SK-N-SH treated with all-trans-retinoic acid at 6 μM for 48 hours (cell line): ENCODE data around the gene MAP3K12.

Source experiments
- ATAC-seq: fragments of 200-7000 bp; cut with Tn5 transposase; 3 replicates; pipeline ENCODE4 v1.9.1; 2020; ENCODE audit warnings: mild to moderate bottlenecking, moderate library complexity
- ARNTL ChIP-seq: fragments of 450-650 bp; formaldehyde crosslinking; IDR thresholded peaks from 2 replicates; pipeline ENCODE4 v1.5.0; 2020; ENCODE audit warnings: low read depth, mild to moderate bottlenecking, moderate library complexity, borderline replicate concordance
- BACH2 ChIP-seq: fragments of 250-450 bp; sonication (Bioruptor Pico); IDR thresholded peaks from 2 replicates; pipeline ENCODE4 v1.9.0; 2021; ENCODE audit warnings: mild to moderate bottlenecking, borderline replicate concordance
- CSDC2 ChIP-seq: fragments of 250-450 bp; sonication (Bioruptor Pico); IDR thresholded peaks from 2 replicates; pipeline ENCODE4 v1.5.0; 2020; ENCODE audit warnings: mild to moderate bottlenecking, moderate library complexity
- CSRNP3 ChIP-seq: fragments of 250-450 bp; sonication (Bioruptor Pico); IDR thresholded peaks from 2 replicates; pipeline ENCODE4 v1.5.1; 2021; ENCODE audit warnings: mild to moderate bottlenecking, moderate library complexity
- ESRRG ChIP-seq: fragments of 250-450 bp; sonication (Bioruptor Pico); IDR thresholded peaks from 2 replicates; pipeline ENCODE4 v1.6.1; 2021; ENCODE audit warnings: mild to moderate bottlenecking
- GLIS3 ChIP-seq: fragments of 250-450 bp; sonication (Bioruptor Pico); IDR thresholded peaks from 2 replicates; pipeline ENCODE4 v1.5.0; 2020; ENCODE audit warnings: mild to moderate bottlenecking, moderate library complexity
- ISL1 ChIP-seq: fragments of 250-450 bp; sonication (Bioruptor Pico); IDR thresholded peaks from 2 replicates; pipeline ENCODE4 v2.1.2; 2022; ENCODE audit warnings: mild to moderate bottlenecking, moderate library complexity
- OSR1 ChIP-seq: fragments of 250-450 bp; sonication (Bioruptor Pico); IDR thresholded peaks from 2 replicates; pipeline ENCODE4 v1.8.0; 2022; ENCODE audit warnings: moderate library complexity, mild to moderate bottlenecking, inconsistent platforms
- PPARA ChIP-seq: fragments of 250-450 bp; sonication (Bioruptor Pico); IDR thresholded peaks from 2 replicates; pipeline ENCODE4 v1.5.0; 2020; ENCODE audit warnings: mild to moderate bottlenecking, borderline replicate concordance
- RARB ChIP-seq: fragments of 250-450 bp; sonication (Bioruptor Pico); IDR thresholded peaks from 2 replicates; pipeline ENCODE4 v1.8.0; 2021; ENCODE audit warnings: mild to moderate bottlenecking, moderate library complexity
- SNAI2 ChIP-seq: fragments of 250-450 bp; sonication (Bioruptor Pico); IDR thresholded peaks from 2 replicates; pipeline ENCODE4 v1.5.0; 2020; ENCODE audit warnings: mild to moderate bottlenecking, moderate library complexity
- TCF4 ChIP-seq: fragments of 250-450 bp; sonication (Bioruptor Pico); IDR thresholded peaks from 2 replicates; pipeline ENCODE4 v1.8.0; 2021; ENCODE audit warnings: mild to moderate bottlenecking, moderate library complexity, borderline replicate concordance
- TOX ChIP-seq: fragments of 250-450 bp; sonication (Bioruptor Pico); IDR thresholded peaks from 2 replicates; pipeline ENCODE4 v1.8.0; 2021; ENCODE audit warnings: mild to moderate bottlenecking, moderate library complexity, borderline replicate concordance
- TSHZ2 ChIP-seq: fragments of 250-450 bp; sonication (Bioruptor Pico); IDR thresholded peaks from 2 replicates; pipeline ENCODE4 v1.5.0; 2020; ENCODE audit warnings: mild to moderate bottlenecking, moderate library complexity
- ZFP3 ChIP-seq: fragments of 250-450 bp; sonication (Bioruptor Pico); IDR thresholded peaks from 2 replicates; pipeline ENCODE4 v1.5.0; 2020; ENCODE audit warnings: mild to moderate bottlenecking, moderate library complexity
- ZNF565 ChIP-seq: fragments of 450-650 bp; formaldehyde crosslinking; conservative IDR thresholded peaks from 2 replicates; pipeline ENCODE4 v1.5.0; 2020; ENCODE audit warnings: low read depth, mild to moderate bottlenecking, moderate library complexity
- ZNF70 ChIP-seq: fragments of 450-650 bp; formaldehyde crosslinking; IDR thresholded peaks from 2 replicates; pipeline ENCODE4 v1.5.0; 2020; ENCODE audit warnings: mild to moderate bottlenecking, moderate library complexity
- ZNF8 ChIP-seq: fragments of 450-650 bp; formaldehyde crosslinking; IDR thresholded peaks from 2 replicates; pipeline ENCODE4 v1.5.0; 2020; ENCODE audit warnings: mild to moderate bottlenecking, moderate library complexity
- TF ChIP-seq, protein P1 (sequence below): fragments of 250-450 bp; sonication (Bioruptor Pico); IDR thresholded peaks from 2 replicates; pipeline ENCODE4 v1.5.1; 2020; ENCODE audit warnings: low read depth, mild to moderate bottlenecking, moderate library complexity

MAP3K12 gene

GRCh38 chr12:53498235-53498630 is 1.0 kb downstream of the MAP3K12 start:
- no peak for ATAC-seq
- TF ChIP-seq RARB (CRISPR knock-in tag) (no peak), BACH2 (CRISPR knock-in tag) (no peak), TCF4 (CRISPR knock-in tag) (no peak), ESRRG (CRISPR knock-in tag) (no peak), ISL1 (CRISPR knock-in tag) (no peak), GLIS3 (CRISPR knock-in tag) (no peak), ZNF565 (no peak), PPARA (CRISPR knock-in tag) (no peak), CSDC2 (CRISPR knock-in tag) (no peak), ZFP3 (no peak)
- TF ChIP-seq, all 23 proteins: peak for 0

DNA sequence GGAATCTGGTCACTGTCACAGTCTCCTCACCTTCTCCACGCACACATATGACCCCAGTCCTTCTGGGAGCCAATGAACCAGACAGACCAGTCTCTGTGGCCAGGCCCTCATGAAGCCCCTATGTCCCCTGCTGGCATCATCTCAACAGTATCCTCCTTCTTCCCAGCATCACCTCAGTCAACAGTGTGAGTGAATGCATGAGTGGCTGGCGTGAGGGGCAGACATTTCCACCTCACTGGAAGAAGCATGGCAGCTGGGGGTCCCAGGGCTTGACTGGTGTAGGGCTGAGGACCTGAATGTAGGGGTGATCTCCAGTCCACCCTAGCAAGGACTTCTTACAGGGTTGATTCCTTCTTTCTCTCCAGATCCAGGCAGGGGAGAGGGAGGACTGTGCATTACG is 1.8 kb downstream of the MAP3K12 start:
- no peak for ATAC-seq
- TF ChIP-seq ZNF70 (CRISPR knock-in tag) = no peak
- no peak for TF ChIP-seq CSDC2 (CRISPR knock-in tag)
- no peak for TF ChIP-seq GLIS3 (CRISPR knock-in tag)
- TF ChIP-seq TSHZ2 = no peak
- no peak for TF ChIP-seq CSRNP3 (CRISPR knock-in tag)
- TF ChIP-seq ISL1 (CRISPR knock-in tag) = no peak
- TF ChIP-seq RARB (CRISPR knock-in tag) = no peak
- TF ChIP-seq TOX (CRISPR knock-in tag) = no peak
- TF ChIP-seq ZFP3 = no peak
- no peak for TF ChIP-seq ZNF565
- no peak for TF ChIP-seq ARNTL (CRISPR knock-in tag)
- TF ChIP-seq BACH2 (CRISPR knock-in tag) = no peak
- no peak for TF ChIP-seq OSR1 (CRISPR knock-in tag)
- TF ChIP-seq SNAI2 (CRISPR knock-in tag) = no peak

- no peak for ATAC-seq
- no peak for TF ChIP-seq GLIS3 (CRISPR knock-in tag)
- TF ChIP-seq ESRRG (CRISPR knock-in tag) = no peak
- no peak for TF ChIP-seq ZNF8 (CRISPR knock-in tag)
- no peak for TF ChIP-seq SNAI2 (CRISPR knock-in tag)
- TF ChIP-seq, protein P1, sequence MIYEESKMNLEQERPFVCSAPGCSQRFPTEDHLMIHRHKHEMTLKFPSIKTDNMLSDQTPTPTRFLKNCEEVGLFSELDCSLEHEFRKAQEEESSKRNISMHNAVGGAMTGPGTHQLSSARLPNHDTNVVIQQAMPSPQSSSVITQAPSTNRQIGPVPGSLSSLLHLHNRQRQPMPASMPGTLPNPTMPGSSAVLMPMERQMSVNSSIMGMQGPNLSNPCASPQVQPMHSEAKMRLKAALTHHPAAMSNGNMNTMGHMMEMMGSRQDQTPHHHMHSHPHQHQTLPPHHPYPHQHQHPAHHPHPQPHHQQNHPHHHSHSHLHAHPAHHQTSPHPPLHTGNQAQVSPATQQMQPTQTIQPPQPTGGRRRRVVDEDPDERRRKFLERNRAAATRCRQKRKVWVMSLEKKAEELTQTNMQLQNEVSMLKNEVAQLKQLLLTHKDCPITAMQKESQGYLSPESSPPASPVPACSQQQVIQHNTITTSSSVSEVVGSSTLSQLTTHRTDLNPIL (CRISPR knock-in tag) = no peak
- no peak for TF ChIP-seq ARNTL (CRISPR knock-in tag)
- no peak for TF ChIP-seq BACH2 (CRISPR knock-in tag)
Observed at GRCh38 chr12:53496752-53497032, 2.6 kb downstream of the MAP3K12 start.

DNA sequence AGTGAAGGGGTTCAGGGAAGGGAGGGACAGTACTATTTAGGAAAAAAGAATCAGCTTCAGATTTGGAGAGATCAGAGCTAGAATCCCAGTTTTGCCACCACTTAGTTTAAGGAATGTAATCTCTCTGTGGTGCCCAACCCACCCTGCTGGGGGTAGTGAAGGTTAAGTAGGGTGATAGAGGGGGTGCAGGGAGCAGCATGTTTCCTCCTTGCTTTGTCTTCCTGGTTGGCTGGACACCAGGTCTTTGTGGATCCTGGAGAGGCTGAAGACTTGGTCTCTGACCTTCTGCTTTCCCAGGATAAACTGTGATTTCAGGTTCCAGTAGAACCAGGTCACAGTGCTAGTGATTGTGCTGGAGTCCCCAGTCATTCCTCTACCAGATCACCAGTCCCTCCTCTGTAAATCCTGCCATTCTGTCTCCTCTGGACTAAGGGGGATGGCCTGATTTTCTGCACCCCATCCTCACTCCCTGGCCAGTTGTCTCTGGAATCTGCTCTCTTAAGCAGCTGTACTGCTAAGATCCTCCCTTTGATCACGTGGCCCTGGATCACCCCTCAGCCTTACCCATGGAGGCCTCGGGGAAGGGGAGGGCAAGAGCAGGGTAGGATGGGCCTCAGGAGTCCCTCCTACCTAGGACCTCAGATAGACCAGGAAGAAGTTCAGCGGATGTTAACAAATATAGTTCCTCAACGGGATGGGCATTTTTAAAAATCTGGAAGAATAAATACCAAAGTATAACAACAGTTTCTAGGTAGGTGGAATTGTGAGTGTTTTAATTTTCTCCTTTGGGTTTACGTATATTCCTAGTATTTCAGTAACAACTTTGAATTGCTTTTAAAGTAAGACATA is 3.1 kb downstream of the MAP3K12 start:
- no peak for TF ChIP-seq OSR1 (CRISPR knock-in tag)
- no peak for TF ChIP-seq CSRNP3 (CRISPR knock-in tag)
- TF ChIP-seq ESRRG (CRISPR knock-in tag) = no peak
- TF ChIP-seq PPARA (CRISPR knock-in tag) = no peak
- TF ChIP-seq ZNF8 (CRISPR knock-in tag) = no peak
- TF ChIP-seq BACH2 (CRISPR knock-in tag) = no peak

More for the DNA sequence above, 3.1 kb downstream of the MAP3K12 start:
- ATAC-seq = no peak
